Measurements from ENCODE around the gene CXCL1. TPM values are rescaled to one million over a fixed set of nuclear protein-coding genes. Genes with fewer than 3 reads are reported as not detected.

CXCL1 gene
- total and polyA plus RNA-seq, 2 donors (not counting 3 experiments of a cell fraction or from before 2014, with no cell fraction given), result 20.0 to 26.7 TPM

- Histone ChIP-seq H3K79me2 (ENCODE audit: control insufficient read depth, insufficient read depth, low read length) (peaks cover 5% of the 10 kb centered on the region), H3K4me1 (ENCODE audit: control insufficient read depth, extremely low read depth, insufficient read depth, low read length) (peaks cover 35% of the 10 kb centered on the region), H3K4me3 (replicated peaks in 1 of 3; ENCODE audit: insufficient read depth in 1 of 3, low read depth in 1 of 3, low read length in 3 of 3) (peak overlapping the region in 1 of 3 experiments; percentile 67), H2AFZ (ENCODE audit: low read depth, low read length) (no peak overlapping the region), H3K9me3 (replicated peaks; ENCODE audit: control insufficient read depth, insufficient read depth, low read length) (no peaks in the 10 kb centered on the region), H3K9ac (replicated peaks; ENCODE audit: extremely low read depth, insufficient read depth, low read length) (no peak overlapping the region), H3K9me1 (replicated peaks; ENCODE audit: control insufficient read depth, extremely low read depth, insufficient read depth, low read length) (no peaks in the 10 kb centered on the region), H3K36me3 (ENCODE audit: control insufficient read depth in 2 of 2, extremely low read depth in 1 of 2, insufficient read depth in 2 of 2, low read length in 2 of 2) (no peaks in the 10 kb centered on the region), H3K4me2 (ENCODE audit: insufficient read depth, low read length) (peak overlapping the region; percentile 79), H3K27me3 (ENCODE audit: control insufficient read depth in 2 of 2, insufficient read depth in 2 of 2, low read length in 2 of 2) (no peaks in the 10 kb centered on the region), H3K27ac (ENCODE audit: insufficient read depth, low read depth, low read length) (peak overlapping the region; percentile 55), H4K20me1 (replicated peaks; ENCODE audit: control insufficient read depth, extremely low read depth, insufficient read depth, low read length) (no peaks in the 10 kb centered on the region)
- CTCF ChIA-PET, result no interaction called here
- dilution Hi-C loops (cut with MboI; ENCODE audit: extremely low pct_ligation_motif_present, low sequenced_read_pairs) (no loop called here), intact Hi-C loops (cut with micrococcal nuclease) (no loop called here)
- peak; percentile 22 for DNase-seq (ENCODE audit: low read depth, low spot score)
- no peak for FAIRE-seq
- BruUV-seq (replicated peaks), result no TSS peak
- TF ChIP-seq POLR2A (IDR thresholded peaks at IDR 0.05; ENCODE audit: low read depth, low read length) (peak; percentile 62), MYC (IDR thresholded peaks at IDR 0.05; ENCODE audit: low read depth, low read length) (no peak)
- POLR2A ChIA-PET, result interaction anchor here (0.7 kb wide), 1 partner anchor 238 kb away, joined by 10 read pairs; no protein-coding TSS in a partner anchor
Measured at GRCh38 chr4:73870768-73871167, 1.6 kb downstream of the CXCL1 start.

- no peak overlapping the region for H3K4me3 ChIP-seq (replicated peaks in 1 of 3; ENCODE audit: insufficient read depth in 1 of 3, low read depth in 1 of 3, low read length in 3 of 3)
- dilution Hi-C loops (cut with MboI; ENCODE audit: extremely low pct_ligation_motif_present, low sequenced_read_pairs), result no loop called here
- DNase-seq (ENCODE audit: low read depth, low spot score), result peak; percentile 37
Measured at GRCh38 chr4:73871511-73872310, 2.5 kb downstream of the CXCL1 start.

More at GRCh38 chr4:73871511-73872310, 2.5 kb downstream of the CXCL1 start:
- Histone ChIP-seq H3K9me3 (replicated peaks; ENCODE audit: control insufficient read depth, insufficient read depth, low read length) (no peaks in the 10 kb centered on the region), H3K9ac (replicated peaks; ENCODE audit: extremely low read depth, insufficient read depth, low read length) (no peak overlapping the region), H3K27ac (ENCODE audit: insufficient read depth, low read depth, low read length) (no peak overlapping the region), H3K27me3 (ENCODE audit: control insufficient read depth in 2 of 2, insufficient read depth in 2 of 2, low read length in 2 of 2) (no peaks in the 10 kb centered on the region), H3K79me2 (ENCODE audit: control insufficient read depth, insufficient read depth, low read length) (peaks cover 5% of the 10 kb centered on the region), H3K9me1 (replicated peaks; ENCODE audit: control insufficient read depth, extremely low read depth, insufficient read depth, low read length) (no peaks in the 10 kb centered on the region), H4K20me1 (replicated peaks; ENCODE audit: control insufficient read depth, extremely low read depth, insufficient read depth, low read length) (no peaks in the 10 kb centered on the region), H3K4me2 (ENCODE audit: insufficient read depth, low read length) (peak overlapping the region; percentile 38), H3K36me3 (ENCODE audit: control insufficient read depth in 2 of 2, extremely low read depth in 1 of 2, insufficient read depth in 2 of 2, low read length in 2 of 2) (no peaks in the 10 kb centered on the region), H2AFZ (ENCODE audit: low read depth, low read length) (no peak overlapping the region), H3K4me1 (ENCODE audit: control insufficient read depth, extremely low read depth, insufficient read depth, low read length) (peaks cover 35% of the 10 kb centered on the region)
- intact Hi-C loops (cut with micrococcal nuclease), result loop anchor here (1.0 kb wide), 1 partner anchor 266 kb away; no protein-coding TSS in a partner anchor
- no peak for FAIRE-seq
- ChIA-PET CTCF (no interaction called here), POLR2A (interaction anchor here (1.0 kb wide), 1 partner anchor 227 kb away, joined by 3 read pairs; the partner anchor contains the start of gene CXCL2)
- BruUV-seq (replicated peaks), result no TSS peak
- TF ChIP-seq CTCF (IDR thresholded peaks at IDR 0.05; ENCODE audit: extremely low read depth in 1 of 2, insufficient read depth in 1 of 2, low read depth in 1 of 2, low read length in 2 of 2) (no peak), EZH2 (IDR thresholded peaks at IDR 0.05; ENCODE audit: borderline replicate concordance, low read depth, low read length, severe bottlenecking) (no peak), POLR2A (IDR thresholded peaks at IDR 0.05; ENCODE audit: low read depth, low read length) (no peak), MYC (IDR thresholded peaks at IDR 0.05; ENCODE audit: low read depth, low read length) (no peak), FOS (IDR thresholded peaks at IDR 0.05; ENCODE audit: borderline replicate concordance, insufficient read depth, low read length) (no peak), POLR2AphosphoS5 (IDR thresholded peaks at IDR 0.05; ENCODE audit: insufficient read depth, low read depth, low read length) (no peak), GATA2 (IDR thresholded peaks at IDR 0.05; ENCODE audit: insufficient read depth, insufficient read length, low read depth, low read length) (no peak), MAX (IDR thresholded peaks at IDR 0.05; ENCODE audit: insufficient read depth, insufficient read length) (no peak), JUN (IDR thresholded peaks at IDR 0.05; ENCODE audit: borderline replicate concordance, insufficient read depth, insufficient read length, low read depth) (no peak)
